ENCODE results near the gene ALG14. TPM values are rescaled to one million over a fixed set of nuclear protein-coding genes. Genes with fewer than 3 reads are reported as not detected.
A peak's percentile ranks its signal among the peaks of the same experiment; 100 is the strongest.
"Not testable (repeated sequence)": the region's sequence is repeated elsewhere in the genome, so short reads cannot be mapped to it uniquely, and the experiment has no call there.

Gene ALG14
- total and polyA plus RNA-seq, 4 donors: 1.0 to 16.6 (median 1.9) TPM

- peak overlapping the region in 1 of 2 donors; percentile 1 for H3K27ac ChIP-seq (ENCODE audit: low read depth in 1 of 2, low read length in 2 of 2)
- H3K27me3 ChIP-seq (ENCODE audit: control insufficient read depth in 4 of 4, insufficient read depth in 4 of 4, low read length in 3 of 4): no peaks in the 10 kb centered on the region
- TF ChIP-seq RAD21 (IDR thresholded peaks at IDR 0.05): peak in 1 of 2 donors; percentile 43
- TF ChIP-seq RXRA (IDR thresholded peaks at IDR 0.05): peak; percentile 26 to 27
- peak; percentile 59 to 66 for TF ChIP-seq HNF4A (conservative IDR thresholded peaks at IDR 0.05)
- peak; percentile 60 for TF ChIP-seq SP1 (IDR thresholded peaks at IDR 0.05)
- TF ChIP-seq REST (IDR thresholded peaks at IDR 0.05): no peak
- TF ChIP-seq HNF4G (IDR thresholded peaks at IDR 0.05): peak; percentile 7
- TF ChIP-seq YY1 (IDR thresholded peaks at IDR 0.05): peak; percentile 18
- no peak for TF ChIP-seq GABPA (IDR thresholded peaks at IDR 0.05 in 1 of 2, conservative IDR thresholded peaks at IDR 0.05 in 1 of 2)
- H3K9ac ChIP-seq (ENCODE audit: low read depth in 1 of 2, low read length in 2 of 2): no peak overlapping the region
- no peaks in the 10 kb centered on the region for H3K9me3 ChIP-seq (ENCODE audit: control insufficient read depth in 4 of 4, low read length in 3 of 4)
- WGBS: 25% methylated on average over 5 of the region's 5 CpGs
- H3K36me3 ChIP-seq (ENCODE audit: control insufficient read depth in 4 of 4, insufficient read depth in 3 of 4, low read depth in 1 of 4, low read length in 3 of 4): no peaks in the 10 kb centered on the region
- H3K4me1 ChIP-seq (ENCODE audit: control insufficient read depth in 4 of 4, insufficient read depth in 4 of 4, low read length in 3 of 4): peaks cover 5 to 19% (median 16%) of the 10 kb centered on the region in 4 donors
- no peak for DNase-seq (ENCODE audit: low spot score)
- no peak overlapping the region for H3K4me3 ChIP-seq (ENCODE audit: low read depth in 1 of 3, low read length in 3 of 3)
Observed at GRCh38 chr1:95049935-95050334, 22.8 kb downstream of the ALG14 start.

GRCh38 chr1:95048317-95048716 lies 24.4 kb downstream of the ALG14 start:
- Histone ChIP-seq H3K36me3 (ENCODE audit: control insufficient read depth in 4 of 4, insufficient read depth in 3 of 4, low read depth in 1 of 4, low read length in 3 of 4) (no peaks in the 10 kb centered on the region), H3K27ac (ENCODE audit: low read depth in 1 of 2, low read length in 2 of 2) (no peak overlapping the region), H3K4me1 (ENCODE audit: control insufficient read depth in 4 of 4, insufficient read depth in 4 of 4, low read length in 3 of 4) (peaks cover 5 to 22% (median 19%) of the 10 kb centered on the region in 4 donors), H3K27me3 (ENCODE audit: control insufficient read depth in 4 of 4, insufficient read depth in 4 of 4, low read length in 3 of 4) (no peaks in the 10 kb centered on the region), H3K9me3 (ENCODE audit: control insufficient read depth in 4 of 4, low read length in 3 of 4) (no peaks in the 10 kb centered on the region), H3K4me3 (ENCODE audit: low read depth in 1 of 3, low read length in 3 of 3) (no peak overlapping the region), H3K9ac (ENCODE audit: low read depth in 1 of 2, low read length in 2 of 2) (no peak overlapping the region)
- no peak for TF ChIP-seq RAD21 (IDR thresholded peaks at IDR 0.05)
- no peak for TF ChIP-seq JUND (IDR thresholded peaks at IDR 0.05)
- TF ChIP-seq HNF4A (conservative IDR thresholded peaks at IDR 0.05): no peak
- no peak for TF ChIP-seq RXRA (IDR thresholded peaks at IDR 0.05)
- no peak for TF ChIP-seq GABPA (IDR thresholded peaks at IDR 0.05 in 1 of 2, conservative IDR thresholded peaks at IDR 0.05 in 1 of 2)
- TF ChIP-seq ZBTB33 (IDR thresholded peaks at IDR 0.05): no peak
- no peak for TF ChIP-seq MAX (IDR thresholded peaks at IDR 0.05)
- no peak for TF ChIP-seq YY1 (IDR thresholded peaks at IDR 0.05)
- TF ChIP-seq TAF1 (conservative IDR thresholded peaks at IDR 0.05): no peak
- no peak for TF ChIP-seq EGR1 (IDR thresholded peaks at IDR 0.05; ENCODE audit: low read depth in 2 of 2)
- TF ChIP-seq ATF3 (IDR thresholded peaks at IDR 0.05): no peak
- no peak for TF ChIP-seq NR2F2 (IDR thresholded peaks at IDR 0.05)
- TF ChIP-seq HNF4G (IDR thresholded peaks at IDR 0.05): no peak
- TF ChIP-seq FOXA1 (IDR thresholded peaks at IDR 0.05): no peak
- no peak for TF ChIP-seq FOXA2 (IDR thresholded peaks at IDR 0.05)
- no peak for TF ChIP-seq REST (IDR thresholded peaks at IDR 0.05)
- no peak for TF ChIP-seq SP1 (IDR thresholded peaks at IDR 0.05)
- no peak for TF ChIP-seq CTCF (IDR thresholded peaks at IDR 0.05; ENCODE audit: low read depth, low read length, missing input control)
- WGBS: 58% methylated on average over 3 of the region's 3 CpGs
- no peak for DNase-seq (ENCODE audit: low spot score)

GRCh38 chr1:95047624-95048023 lies 25.1 kb downstream of the ALG14 start:
- 96% methylated on average over 3 of the region's 3 CpGs for WGBS
- DNase-seq (ENCODE audit: low spot score); H3K36me3 ChIP-seq (ENCODE audit: control insufficient read depth in 4 of 4, insufficient read depth in 3 of 4, low read depth in 1 of 4, low read length in 3 of 4): not testable (repeated sequence)

More at GRCh38 chr1:95047624-95048023, 25.1 kb downstream of the ALG14 start:
- not testable (repeated sequence) for H3K27me3 ChIP-seq (ENCODE audit: control insufficient read depth in 4 of 4, insufficient read depth in 4 of 4, low read length in 3 of 4); H3K9me3 ChIP-seq (ENCODE audit: control insufficient read depth in 4 of 4, low read length in 3 of 4); H3K4me3 ChIP-seq (ENCODE audit: low read depth in 1 of 3, low read length in 3 of 3); H3K9ac ChIP-seq (ENCODE audit: low read depth in 1 of 2, low read length in 2 of 2); H3K27ac ChIP-seq (ENCODE audit: low read depth in 1 of 2, low read length in 2 of 2)
- peaks cover 5 to 24% (median 20%) of the 10 kb centered on the region in 4 donors for H3K4me1 ChIP-seq (ENCODE audit: control insufficient read depth in 4 of 4, insufficient read depth in 4 of 4, low read length in 3 of 4)
